Measurements from ENCODE around the gene ARID1A. TPM values are rescaled to one million over a fixed set of nuclear protein-coding genes. Genes with fewer than 3 reads are reported as not detected.

Gene ARID1A
- total and polyA plus RNA-seq, 2 experiments from 2014 or later: 50.0 to 104 TPM

DNA sequence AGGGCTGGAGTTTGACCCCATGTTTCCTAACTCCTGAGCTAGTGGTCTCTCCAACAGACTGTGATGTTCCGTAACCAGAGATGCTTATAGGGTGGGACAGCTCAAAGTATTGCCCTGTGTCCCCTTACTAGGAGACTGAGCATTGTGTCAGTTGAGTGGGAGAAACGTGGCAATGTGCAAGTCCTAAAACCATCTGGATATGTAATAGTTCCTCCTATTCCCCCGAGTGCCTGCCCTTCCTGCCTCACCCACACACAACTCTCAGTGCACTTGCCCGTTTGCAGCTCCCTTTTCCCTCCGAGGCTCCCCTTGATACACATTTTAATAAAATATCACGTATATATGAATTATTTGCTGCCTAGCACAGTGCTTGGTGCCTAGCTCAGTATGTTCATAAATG lies 95.3 kb downstream of the ARID1A start (continued):
- TF ChIP-seq, protein P1, sequence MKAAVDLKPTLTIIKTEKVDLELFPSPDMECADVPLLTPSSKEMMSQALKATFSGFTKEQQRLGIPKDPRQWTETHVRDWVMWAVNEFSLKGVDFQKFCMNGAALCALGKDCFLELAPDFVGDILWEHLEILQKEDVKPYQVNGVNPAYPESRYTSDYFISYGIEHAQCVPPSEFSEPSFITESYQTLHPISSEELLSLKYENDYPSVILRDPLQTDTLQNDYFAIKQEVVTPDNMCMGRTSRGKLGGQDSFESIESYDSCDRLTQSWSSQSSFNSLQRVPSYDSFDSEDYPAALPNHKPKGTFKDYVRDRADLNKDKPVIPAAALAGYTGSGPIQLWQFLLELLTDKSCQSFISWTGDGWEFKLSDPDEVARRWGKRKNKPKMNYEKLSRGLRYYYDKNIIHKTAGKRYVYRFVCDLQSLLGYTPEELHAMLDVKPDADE (IDR thresholded peaks at IDR 0.05): no peak
- no peak for TF ChIP-seq EZH2 (IDR thresholded peaks at IDR 0.05; ENCODE audit: low read depth, unreplicated experiment)
- TF ChIP-seq EZH2phosphoT487 (IDR thresholded peaks at IDR 0.05; ENCODE audit: unreplicated experiment): no peak
- TF ChIP-seq, protein P2, sequence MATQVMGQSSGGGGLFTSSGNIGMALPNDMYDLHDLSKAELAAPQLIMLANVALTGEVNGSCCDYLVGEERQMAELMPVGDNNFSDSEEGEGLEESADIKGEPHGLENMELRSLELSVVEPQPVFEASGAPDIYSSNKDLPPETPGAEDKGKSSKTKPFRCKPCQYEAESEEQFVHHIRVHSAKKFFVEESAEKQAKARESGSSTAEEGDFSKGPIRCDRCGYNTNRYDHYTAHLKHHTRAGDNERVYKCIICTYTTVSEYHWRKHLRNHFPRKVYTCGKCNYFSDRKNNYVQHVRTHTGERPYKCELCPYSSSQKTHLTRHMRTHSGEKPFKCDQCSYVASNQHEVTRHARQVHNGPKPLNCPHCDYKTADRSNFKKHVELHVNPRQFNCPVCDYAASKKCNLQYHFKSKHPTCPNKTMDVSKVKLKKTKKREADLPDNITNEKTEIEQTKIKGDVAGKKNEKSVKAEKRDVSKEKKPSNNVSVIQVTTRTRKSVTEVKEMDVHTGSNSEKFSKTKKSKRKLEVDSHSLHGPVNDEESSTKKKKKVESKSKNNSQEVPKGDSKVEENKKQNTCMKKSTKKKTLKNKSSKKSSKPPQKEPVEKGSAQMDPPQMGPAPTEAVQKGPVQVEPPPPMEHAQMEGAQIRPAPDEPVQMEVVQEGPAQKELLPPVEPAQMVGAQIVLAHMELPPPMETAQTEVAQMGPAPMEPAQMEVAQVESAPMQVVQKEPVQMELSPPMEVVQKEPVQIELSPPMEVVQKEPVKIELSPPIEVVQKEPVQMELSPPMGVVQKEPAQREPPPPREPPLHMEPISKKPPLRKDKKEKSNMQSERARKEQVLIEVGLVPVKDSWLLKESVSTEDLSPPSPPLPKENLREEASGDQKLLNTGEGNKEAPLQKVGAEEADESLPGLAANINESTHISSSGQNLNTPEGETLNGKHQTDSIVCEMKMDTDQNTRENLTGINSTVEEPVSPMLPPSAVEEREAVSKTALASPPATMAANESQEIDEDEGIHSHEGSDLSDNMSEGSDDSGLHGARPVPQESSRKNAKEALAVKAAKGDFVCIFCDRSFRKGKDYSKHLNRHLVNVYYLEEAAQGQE (IDR thresholded peaks at IDR 0.05; ENCODE audit: unreplicated experiment): no peak
- TF ChIP-seq CREB1 (CRISPR knock-in tag; IDR thresholded peaks at IDR 0.05; ENCODE audit: low read depth): no peak
- TF ChIP-seq, protein P3, sequence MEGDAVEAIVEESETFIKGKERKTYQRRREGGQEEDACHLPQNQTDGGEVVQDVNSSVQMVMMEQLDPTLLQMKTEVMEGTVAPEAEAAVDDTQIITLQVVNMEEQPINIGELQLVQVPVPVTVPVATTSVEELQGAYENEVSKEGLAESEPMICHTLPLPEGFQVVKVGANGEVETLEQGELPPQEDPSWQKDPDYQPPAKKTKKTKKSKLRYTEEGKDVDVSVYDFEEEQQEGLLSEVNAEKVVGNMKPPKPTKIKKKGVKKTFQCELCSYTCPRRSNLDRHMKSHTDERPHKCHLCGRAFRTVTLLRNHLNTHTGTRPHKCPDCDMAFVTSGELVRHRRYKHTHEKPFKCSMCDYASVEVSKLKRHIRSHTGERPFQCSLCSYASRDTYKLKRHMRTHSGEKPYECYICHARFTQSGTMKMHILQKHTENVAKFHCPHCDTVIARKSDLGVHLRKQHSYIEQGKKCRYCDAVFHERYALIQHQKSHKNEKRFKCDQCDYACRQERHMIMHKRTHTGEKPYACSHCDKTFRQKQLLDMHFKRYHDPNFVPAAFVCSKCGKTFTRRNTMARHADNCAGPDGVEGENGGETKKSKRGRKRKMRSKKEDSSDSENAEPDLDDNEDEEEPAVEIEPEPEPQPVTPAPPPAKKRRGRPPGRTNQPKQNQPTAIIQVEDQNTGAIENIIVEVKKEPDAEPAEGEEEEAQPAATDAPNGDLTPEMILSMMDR (conservative IDR thresholded peaks at IDR 0.05; ENCODE audit: low read depth in 2 of 2): no peak

DNA sequence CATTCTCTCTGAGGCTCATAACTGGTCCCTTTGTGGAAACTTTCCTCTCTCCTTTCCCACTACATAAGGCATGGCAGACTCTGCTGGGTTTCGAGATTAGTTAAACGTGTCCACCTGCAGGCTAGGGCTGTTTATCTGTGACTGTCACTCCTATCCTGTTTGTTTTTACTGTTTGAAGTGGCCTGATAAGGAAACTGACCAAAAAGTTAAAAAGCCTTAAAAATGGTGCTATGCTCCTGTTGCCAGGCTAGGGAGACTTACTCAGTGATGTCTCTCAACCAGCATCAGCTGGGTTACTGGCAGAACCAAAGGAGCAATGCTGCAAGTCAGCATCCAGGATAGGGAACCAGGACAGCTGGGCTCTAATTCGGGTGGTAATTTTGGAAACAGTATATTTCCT lies 95.8 kb downstream of the ARID1A start:
- H3K27ac Mint-ChIP-seq: no peak overlapping the region
- H3K4me3 ChIP-seq: no peak overlapping the region
- TF ChIP-seq STAT1 (IDR thresholded peaks at IDR 0.05; ENCODE audit: unreplicated experiment) (no peak), EZH2 (IDR thresholded peaks at IDR 0.05; ENCODE audit: low read depth, unreplicated experiment) (no peak), NANOG (IDR thresholded peaks at IDR 0.05; ENCODE audit: borderline replicate concordance) (no peak), POLR2AphosphoS5 (IDR thresholded peaks at IDR 0.05; ENCODE audit: low read depth) (no peak), EZH2phosphoT487 (IDR thresholded peaks at IDR 0.05; ENCODE audit: unreplicated experiment) (no peak)
- TF ChIP-seq, protein P1 (IDR thresholded peaks at IDR 0.05): no peak
- TF ChIP-seq, protein P2 (IDR thresholded peaks at IDR 0.05; ENCODE audit: unreplicated experiment): no peak

More for the DNA sequence above, 95.8 kb downstream of the ARID1A start:
- Mint-ChIP-seq H3K27me3 (ENCODE audit: insufficient read depth, low read depth, poor library complexity) (peaks cover 10% of the 10 kb centered on the region), H3K9me3 (no peaks in the 10 kb centered on the region; the same call in 1 of the 3 replicates), H3K4me3 (no peak overlapping the region), H3K4me1 (peaks cover 12% of the 10 kb centered on the region), H3K36me3 (ENCODE audit: low read depth) (peaks cover 14% of the 10 kb centered on the region; the same call in 2 of the 3 replicates)
- no peak for DNase-seq (ENCODE audit: low spot score)
- no peak overlapping the region for H2AFZ ChIP-seq
- H3K9me2 ChIP-seq (ENCODE audit: insufficient read depth): no peaks in the 10 kb centered on the region
- H3K27me3 ChIP-seq (ENCODE audit: insufficient read depth): no peaks in the 10 kb centered on the region
- H3K4me2 ChIP-seq: no peak overlapping the region
- H3F3A ChIP-seq (replicated peaks; ENCODE audit: low read depth): peaks cover 11% of the 10 kb centered on the region; the same call in 1 of the 2 replicates
- no peak overlapping the region for H3K27ac ChIP-seq (ENCODE audit: low read depth)
- H3K36me3 ChIP-seq (ENCODE audit: insufficient read depth): no peaks in the 10 kb centered on the region
- peaks cover 4% of the 10 kb centered on the region for H4K20me1 ChIP-seq (replicated peaks; ENCODE audit: insufficient read depth)
- peaks cover 14% of the 10 kb centered on the region for H3K4me1 ChIP-seq (ENCODE audit: insufficient read depth)
- no peaks in the 10 kb centered on the region for H3K79me2 ChIP-seq (replicated peaks; ENCODE audit: insufficient read depth)
- ATAC-seq: no peak

Measured in GM23338 (cell line).